Parathyroid adenoma (tissue), 2 donors: ENCODE data around the gene SLC34A2.

Experiments used
- H2AFZ ChIP-seq: fragments of 300-600 bp; sonication (generic); one replicate; pipeline ENCODE4 v1.7.0; 2017; ENCODE audit warnings: antibody characterized with exemption, mild to moderate bottlenecking
- H3K27ac ChIP-seq: fragments of 300-600 bp; sonication (generic); one replicate; pipeline ENCODE4 v1.7.0; 2017
- H3K27me3 ChIP-seq: fragments of 300-600 bp; sonication (generic); one replicate; pipeline ENCODE4 v1.7.0; 2017; ENCODE audit warnings: low read length; ENCODE audit not compliant: control insufficient read depth, insufficient read depth
- H3K36me3 ChIP-seq: fragments of 300-600 bp; sonication (generic); one replicate; pipeline ENCODE4 v1.7.0; 2017; ENCODE audit warnings: low read length; ENCODE audit not compliant: control insufficient read depth, insufficient read depth
- H3K4me1 ChIP-seq: fragments of 300-600 bp; sonication (generic); one replicate; pipeline ENCODE4 v1.7.0; 2017; ENCODE audit warnings: control low read depth
- H3K4me2 ChIP-seq: fragments of 300-600 bp; sonication (generic); one replicate; pipeline ENCODE4 v1.7.0; 2017; ENCODE audit warnings: low read length
- H3K4me3 ChIP-seq: fragments of 300-600 bp; sonication (generic); one replicate; pipeline ENCODE4 v1.7.0; 2017; ENCODE audit warnings: low read depth, low read length
- H3K79me2 ChIP-seq: fragments of 300-600 bp; sonication (generic); one replicate; pipeline ENCODE4 v1.7.0; 2017; ENCODE audit warnings: control low read depth
- H3K9ac ChIP-seq: fragments of 300-600 bp; sonication (generic); one replicate; pipeline ENCODE4 v1.7.0; 2017; ENCODE audit warnings: mild to moderate bottlenecking
- H3K9me3 ChIP-seq: fragments of 300-600 bp; sonication (generic); one replicate; pipeline ENCODE4 v1.7.0; 2017; ENCODE audit warnings: low read length; ENCODE audit not compliant: control insufficient read depth
- TF ChIP-seq, protein P1 (sequence below): fragments of 300-600 bp; sonication (generic); IDR thresholded peaks from one replicate; pipeline ENCODE4 v1.7.0; 2017; ENCODE audit warnings: antibody characterized with exemption, mild to moderate bottlenecking
- donor health status: primary hyperparathyroidism.

The SLC34A2 gene

DNA sequence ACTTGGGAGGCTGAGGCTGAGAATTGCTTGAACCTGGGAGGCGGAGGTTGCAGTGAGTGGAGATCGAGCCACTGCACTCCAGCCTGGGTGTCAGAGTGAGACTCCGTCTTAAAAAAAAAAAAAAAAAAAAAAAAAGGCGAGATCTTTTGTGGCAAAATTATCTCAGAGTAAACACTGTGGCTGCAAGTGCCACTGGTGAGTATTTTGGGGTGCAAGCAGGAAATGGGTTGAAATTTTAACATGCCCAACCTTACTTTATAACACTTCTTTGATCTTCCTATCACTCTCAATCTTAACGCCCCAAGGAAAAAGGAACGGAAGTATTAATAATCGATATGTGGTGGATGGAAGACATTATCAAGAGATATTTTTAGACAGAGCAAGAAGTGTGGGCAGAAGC, 32.1 kb downstream of the SLC34A2 start:
- Histone ChIP-seq H3K4me1 (no peaks in the 10 kb centered on the region), H3K79me2 (no peaks in the 10 kb centered on the region), H3K36me3 (no peaks in the 10 kb centered on the region), H2AFZ (no peak overlapping the region), H3K27ac (no peak overlapping the region), H3K9ac (no peak overlapping the region), H3K4me2 (no peak overlapping the region), H3K4me3 (no peak overlapping the region), H3K27me3 (no peaks in the 10 kb centered on the region), H3K9me3 (no peaks in the 10 kb centered on the region)
- TF ChIP-seq, protein P1, sequence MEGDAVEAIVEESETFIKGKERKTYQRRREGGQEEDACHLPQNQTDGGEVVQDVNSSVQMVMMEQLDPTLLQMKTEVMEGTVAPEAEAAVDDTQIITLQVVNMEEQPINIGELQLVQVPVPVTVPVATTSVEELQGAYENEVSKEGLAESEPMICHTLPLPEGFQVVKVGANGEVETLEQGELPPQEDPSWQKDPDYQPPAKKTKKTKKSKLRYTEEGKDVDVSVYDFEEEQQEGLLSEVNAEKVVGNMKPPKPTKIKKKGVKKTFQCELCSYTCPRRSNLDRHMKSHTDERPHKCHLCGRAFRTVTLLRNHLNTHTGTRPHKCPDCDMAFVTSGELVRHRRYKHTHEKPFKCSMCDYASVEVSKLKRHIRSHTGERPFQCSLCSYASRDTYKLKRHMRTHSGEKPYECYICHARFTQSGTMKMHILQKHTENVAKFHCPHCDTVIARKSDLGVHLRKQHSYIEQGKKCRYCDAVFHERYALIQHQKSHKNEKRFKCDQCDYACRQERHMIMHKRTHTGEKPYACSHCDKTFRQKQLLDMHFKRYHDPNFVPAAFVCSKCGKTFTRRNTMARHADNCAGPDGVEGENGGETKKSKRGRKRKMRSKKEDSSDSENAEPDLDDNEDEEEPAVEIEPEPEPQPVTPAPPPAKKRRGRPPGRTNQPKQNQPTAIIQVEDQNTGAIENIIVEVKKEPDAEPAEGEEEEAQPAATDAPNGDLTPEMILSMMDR: no peak

DNA sequence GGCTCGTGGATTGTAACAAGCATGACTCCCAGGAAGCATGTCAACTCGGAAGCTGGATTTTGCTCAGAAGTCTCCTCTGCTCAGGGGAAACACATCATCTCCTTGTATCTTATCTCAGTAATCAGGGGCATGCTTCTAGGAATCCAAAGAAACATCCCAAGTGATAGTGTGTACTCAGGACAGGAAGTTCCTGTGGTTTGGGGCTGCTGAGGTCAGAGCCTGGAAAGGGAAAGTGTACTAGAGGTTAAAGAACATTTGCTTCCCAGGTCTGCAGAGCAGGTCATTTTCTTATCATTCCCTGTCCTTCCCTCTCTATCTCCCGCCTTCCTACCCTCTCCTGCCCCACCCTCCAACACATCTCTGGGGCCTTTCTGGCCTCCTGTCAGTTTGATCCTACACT, 38.8 kb downstream of the SLC34A2 start:
- H3K4me1 ChIP-seq: no peaks in the 10 kb centered on the region
- H3K27me3 ChIP-seq: no peaks in the 10 kb centered on the region
- H3K4me2 ChIP-seq: no peak overlapping the region
- H3K79me2 ChIP-seq: no peaks in the 10 kb centered on the region
- H3K27ac ChIP-seq: no peak overlapping the region
- TF ChIP-seq, protein P1: no peak
- H3K36me3 ChIP-seq: no peaks in the 10 kb centered on the region
- H3K4me3 ChIP-seq: no peak overlapping the region
- H2AFZ ChIP-seq: no peak overlapping the region
- no peak overlapping the region for H3K9ac ChIP-seq
- no peaks in the 10 kb centered on the region for H3K9me3 ChIP-seq

DNA sequence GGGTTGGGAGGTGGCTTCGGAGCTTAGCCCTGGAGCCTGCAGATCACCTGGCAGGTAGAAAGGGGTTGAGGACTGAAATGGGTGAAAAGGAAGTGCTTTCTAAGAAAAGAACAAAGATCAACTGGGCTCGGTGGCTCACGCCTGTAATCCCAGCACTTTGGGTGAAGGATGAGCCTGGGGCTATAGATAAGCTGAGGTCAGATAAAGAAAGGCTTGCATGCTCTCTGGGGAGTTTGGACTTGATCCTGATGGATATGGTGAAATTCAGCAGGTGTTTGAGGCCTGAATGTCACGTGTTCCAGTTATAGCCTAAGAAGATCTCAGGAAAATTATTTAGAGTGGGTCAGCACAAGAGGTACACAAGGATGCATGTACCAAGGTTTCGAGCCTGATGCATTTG, 40.8 kb downstream of the SLC34A2 start:
- Histone ChIP-seq H3K4me1 (no peaks in the 10 kb centered on the region), H3K27me3 (no peaks in the 10 kb centered on the region), H3K27ac (no peak overlapping the region), H3K9ac (no peak overlapping the region), H3K9me3 (no peaks in the 10 kb centered on the region), H2AFZ (no peak overlapping the region), H3K4me2 (no peak overlapping the region), H3K4me3 (no peak overlapping the region), H3K79me2 (no peaks in the 10 kb centered on the region), H3K36me3 (no peaks in the 10 kb centered on the region)
- TF ChIP-seq, protein P1: no peak

DNA sequence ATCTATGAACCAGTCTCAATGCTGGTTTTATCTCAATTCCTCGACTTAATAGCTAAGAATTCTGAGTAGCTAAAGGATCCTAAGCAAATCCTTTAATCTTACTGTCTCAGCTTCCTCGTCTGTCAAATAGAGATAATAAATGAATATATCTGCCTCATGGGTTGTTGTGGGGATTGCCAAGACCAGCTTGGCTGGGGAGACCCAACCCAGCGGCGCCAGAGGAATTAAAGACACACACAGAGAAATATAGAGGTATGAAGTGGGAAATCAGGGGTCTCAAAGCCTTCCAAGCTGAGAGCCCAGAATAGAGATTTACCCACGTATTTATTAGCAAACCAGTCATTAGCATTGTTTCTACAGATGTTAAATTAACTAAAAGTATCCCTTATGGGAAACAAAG, 41.9 kb downstream of the SLC34A2 start:
- Histone ChIP-seq H3K4me3 (no peak overlapping the region), H3K27ac (no peak overlapping the region)
- TF ChIP-seq, protein P1: no peak

DNA sequence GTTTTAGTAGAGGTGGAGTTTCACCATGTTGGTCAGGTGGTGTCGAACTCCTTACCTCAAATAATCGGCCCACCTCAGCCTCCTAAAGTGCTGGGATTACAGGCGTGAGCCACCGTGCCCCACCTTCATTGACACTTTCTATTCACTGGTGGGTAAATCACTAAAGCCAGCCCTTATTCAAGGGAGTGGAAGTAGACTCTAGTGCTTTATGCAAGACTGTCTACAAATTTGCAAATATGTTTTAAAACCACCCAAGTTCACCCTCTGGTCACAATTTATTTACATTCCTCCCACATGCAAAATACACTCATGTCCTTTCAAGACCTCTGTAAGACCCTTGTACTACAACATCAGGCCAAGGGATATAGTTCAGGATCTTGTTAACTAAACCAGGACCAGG, 45.0 kb downstream of the SLC34A2 start:
- no peaks in the 10 kb centered on the region for H3K9me3 ChIP-seq
- TF ChIP-seq, protein P1: no peak
- no peaks in the 10 kb centered on the region for H3K4me1 ChIP-seq
- H3K4me3 ChIP-seq: no peak overlapping the region
- no peak overlapping the region for H3K9ac ChIP-seq
- no peaks in the 10 kb centered on the region for H3K27me3 ChIP-seq
- H3K27ac ChIP-seq: no peak overlapping the region
- H3K36me3 ChIP-seq: no peaks in the 10 kb centered on the region
- no peak overlapping the region for H2AFZ ChIP-seq
- no peaks in the 10 kb centered on the region for H3K79me2 ChIP-seq
- H3K4me2 ChIP-seq: no peak overlapping the region

More for the DNA sequence above, 41.9 kb downstream of the SLC34A2 start:
- H3K27me3 ChIP-seq: no peaks in the 10 kb centered on the region
- no peak overlapping the region for H2AFZ ChIP-seq
- no peak overlapping the region for H3K9ac ChIP-seq
- no peaks in the 10 kb centered on the region for H3K79me2 ChIP-seq
- no peaks in the 10 kb centered on the region for H3K9me3 ChIP-seq
- no peaks in the 10 kb centered on the region for H3K4me1 ChIP-seq
- H3K36me3 ChIP-seq: no peaks in the 10 kb centered on the region
- no peak overlapping the region for H3K4me2 ChIP-seq
